ENCODE data around the gene ACBD7.

Gene ACBD7

GRCh38 chr10:15124190-15124589 lies 35.6 kb upstream of the ACBD7 start:
- no peak for TF ChIP-seq CTCF (IDR thresholded peaks at IDR 0.05; ENCODE audit: low read depth, low read length, missing control alignments)
- no peak overlapping the region for H3K4me3 ChIP-seq (ENCODE audit: low read depth, low read length)
- no peak for DNase-seq (ENCODE audit: low read depth)

- TF ChIP-seq CTCF (IDR thresholded peaks at IDR 0.05; ENCODE audit: low read depth, low read length, missing control alignments): no peak
- no peak overlapping the region for H3K4me3 ChIP-seq (ENCODE audit: low read depth, low read length)
- DNase-seq (ENCODE audit: low read depth): no peak
These were observed 35.2 kb upstream of the ACBD7 start for GRCh38 chr10:15123749-15124184.

GRCh38 chr10:15122477-15123030 lies 34.0 kb upstream of the ACBD7 start:
- DNase-seq (ENCODE audit: low read depth): peak; percentile 54
- H3K4me3 ChIP-seq (ENCODE audit: low read depth, low read length): no peak overlapping the region
- TF ChIP-seq CTCF (IDR thresholded peaks at IDR 0.05; ENCODE audit: low read depth, low read length, missing control alignments): no peak

- no peak for DNase-seq (ENCODE audit: low read depth)
- no peak overlapping the region for H3K4me3 ChIP-seq (ENCODE audit: low read depth, low read length)
- no peak for TF ChIP-seq CTCF (IDR thresholded peaks at IDR 0.05; ENCODE audit: low read depth, low read length, missing control alignments)
These were observed 33.1 kb upstream of the ACBD7 start for GRCh38 chr10:15121707-15122106.

- no peak for TF ChIP-seq CTCF (IDR thresholded peaks at IDR 0.05; ENCODE audit: low read depth, low read length, missing control alignments)
- DNase-seq (ENCODE audit: low read depth): no peak
- H3K4me3 ChIP-seq (ENCODE audit: low read depth, low read length): no peak overlapping the region
These were observed 31.9 kb upstream of the ACBD7 start for GRCh38 chr10:15120523-15120922.

- H3K4me3 ChIP-seq (ENCODE audit: low read depth, low read length): no peak overlapping the region
- no peak for DNase-seq (ENCODE audit: low read depth)
- no peak for TF ChIP-seq CTCF (IDR thresholded peaks at IDR 0.05; ENCODE audit: low read depth, low read length, missing control alignments)
These were observed 30.0 kb upstream of the ACBD7 start for GRCh38 chr10:15118615-15119014.

GRCh38 chr10:15116225-15116624 lies 27.6 kb upstream of the ACBD7 start:
- no peak overlapping the region for H3K4me3 ChIP-seq (ENCODE audit: low read depth, low read length)
- no peak for DNase-seq (ENCODE audit: low read depth)
- TF ChIP-seq CTCF (IDR thresholded peaks at IDR 0.05; ENCODE audit: low read depth, low read length, missing control alignments): no peak
